GM23338 (cell line): Measurements from ENCODE around the gene ISG20. TPM values are rescaled to one million over a fixed set of nuclear protein-coding genes. Genes with fewer than 3 reads are reported as not detected.

Experiments
- ATAC-seq: fragments of 200-7000 bp; cut with Tn5 transposase; 3 replicates; pipeline ENCODE4 v1.9.1; 2020
- DNase-seq: peaks from one replicate; pipeline ENCODE4 v3.0.0-alpha.2; 2015; ENCODE audit warnings: low spot score
- H2AFZ ChIP-seq: fragments of 200-600 bp; sonication (generic); 2 replicates; pipeline ENCODE4 v1.8.0; 2016; ENCODE audit warnings: antibody characterized with exemption, mild to moderate bottlenecking, moderate library complexity
- H3F3A ChIP-seq: fragments of 200-600 bp; sonication (generic); replicated peaks from 2 replicates; pipeline ENCODE4 v1.8.0; 2017; ENCODE audit warnings: antibody characterized with exemption, mixed run types, low read depth
- H3K27ac ChIP-seq: fragments of 200-600 bp; sonication (generic); 2 replicates; pipeline ENCODE4 v1.6.1; 2016; ENCODE audit warnings: low read depth
- H3K27me3 ChIP-seq: fragments of 200-600 bp; sonication (generic); 2 replicates; pipeline ENCODE4 v1.8.0; 2016; ENCODE audit warnings: mild to moderate bottlenecking, mixed run types, moderate library complexity; ENCODE audit not compliant: insufficient read depth
- H3K36me3 ChIP-seq: fragments of 200-600 bp; sonication (generic); 2 replicates; pipeline ENCODE4 v1.8.0; 2016; ENCODE audit warnings: mild to moderate bottlenecking; ENCODE audit not compliant: insufficient read depth
- H3K4me1 ChIP-seq: fragments of 200-600 bp; sonication (generic); 2 replicates; pipeline ENCODE4 v1.8.0; 2016; ENCODE audit warnings: mild to moderate bottlenecking, moderate library complexity; ENCODE audit not compliant: insufficient read depth
- H3K4me2 ChIP-seq: fragments of 200-600 bp; sonication (generic); 2 replicates; pipeline ENCODE4 v1.7.1; 2017; ENCODE audit warnings: mixed run types
- H3K4me3 ChIP-seq: fragments of 200-600 bp; sonication (generic); 2 replicates; pipeline ENCODE4 v1.6.1; 2016; ENCODE audit warnings: mixed run types
- H3K79me2 ChIP-seq: fragments of 200-600 bp; sonication (generic); replicated peaks from 2 replicates; pipeline ENCODE4 v1.8.0; 2017; ENCODE audit warnings: mild to moderate bottlenecking; ENCODE audit not compliant: insufficient read depth
- H3K9me2 ChIP-seq: fragments of 200-600 bp; sonication (generic); 2 replicates; pipeline ENCODE4 v1.8.0; 2017; ENCODE audit not compliant: insufficient read depth
- H4K20me1 ChIP-seq: fragments of 200-600 bp; sonication (generic); replicated peaks from 2 replicates; pipeline ENCODE4 v1.8.0; 2017; ENCODE audit warnings: mild to moderate bottlenecking; ENCODE audit not compliant: insufficient read depth
- H3K27ac Mint-ChIP-seq: 2 replicates; pipeline ENCODE4 v1.8.0; 2020; ENCODE audit warnings: inconsistent platforms, mild to moderate bottlenecking, moderate library complexity, mixed read lengths
- H3K27me3 Mint-ChIP-seq: 3 replicates; pipeline ENCODE4 v1.8.0; 2022; ENCODE audit warnings: low read depth, mild to moderate bottlenecking, moderate library complexity, mixed read lengths, inconsistent platforms; ENCODE audit not compliant: insufficient read depth, poor library complexity
- H3K36me3 Mint-ChIP-seq: 3 replicates; pipeline ENCODE4 v1.8.0; 2021; ENCODE audit warnings: low read depth, mild to moderate bottlenecking, inconsistent platforms, moderate library complexity, mixed read lengths
- H3K4me1 Mint-ChIP-seq: 3 replicates; pipeline ENCODE4 v1.8.0; 2020; ENCODE audit warnings: mild to moderate bottlenecking, inconsistent platforms, mixed read lengths
- H3K4me3 Mint-ChIP-seq: 3 replicates; pipeline ENCODE4 v1.8.0; 2021; ENCODE audit warnings: moderate library complexity, mild to moderate bottlenecking, inconsistent platforms, mixed read lengths
- H3K9me3 Mint-ChIP-seq: 3 replicates; pipeline ENCODE4 v1.8.0; 2020; ENCODE audit warnings: moderate library complexity, mild to moderate bottlenecking, inconsistent platforms, mixed read lengths
- CREB1 ChIP-seq: fragments of 250-450 bp; sonication (Bioruptor Pico); IDR thresholded peaks from 2 replicates; pipeline ENCODE4 v1.5.0; 2020; ENCODE audit warnings: low read depth, mild to moderate bottlenecking, moderate library complexity
- EZH2 ChIP-seq: fragments of 200-600 bp; sonication (generic); IDR thresholded peaks from one replicate; pipeline ENCODE4 v1.8.0; 2017; ENCODE audit warnings: antibody characterized with exemption, mild to moderate bottlenecking, low read depth; ENCODE audit not compliant: unreplicated experiment
- NANOG ChIP-seq: IDR thresholded peaks from 2 replicates; pipeline ENCODE4 v1.6.1; 2016; ENCODE audit warnings: antibody characterized with exemption, borderline replicate concordance
- POLR2AphosphoS5 ChIP-seq: IDR thresholded peaks from 2 replicates; pipeline ENCODE4 v1.6.1; 2016; ENCODE audit warnings: antibody characterized with exemption, low read depth
- STAT1 ChIP-seq: IDR thresholded peaks from one replicate; pipeline ENCODE4 v1.6.1; 2016; ENCODE audit warnings: antibody characterized with exemption; ENCODE audit not compliant: unreplicated experiment
- ZNF114 ChIP-seq: fragments of 250-450 bp; sonication (Bioruptor Pico); IDR thresholded peaks from 2 replicates; pipeline ENCODE4 v1.5.0; 2020; ENCODE audit warnings: mild to moderate bottlenecking, moderate library complexity
- ZNF331 ChIP-seq: fragments of 250-450 bp; sonication (Bioruptor Pico); IDR thresholded peaks from 2 replicates; pipeline ENCODE4 v1.5.0; 2020; ENCODE audit warnings: low read depth, mild to moderate bottlenecking, moderate library complexity
- polyA plus RNA-seq: library from polyadenylated mRNA; unstranded; fragments of >200 nt; fragmentation: Nextera tagmentation; extraction: Ambion mirVana; gene quantifications from 2 replicates; pipeline ENCODE4 v1.2.1, GENCODE V29; 2016
- total RNA-seq: library from RNA; depleted of rRNA; stranded (reverse); fragments of >200 nt; shearing (Covaris generic); gene quantifications from 2 replicates; pipeline ENCODE4 v1.2.3, GENCODE V29; 2014
- TF ChIP-seq, protein P1 (sequence below), 2 experiments: fragments of 200-600 bp in 1 of 2; sonication (generic) in 1 of 2; conservative IDR thresholded peaks; 2 replicates each; pipeline versions ENCODE4 v1.5.1 to v1.6.1; 2016 to 2017; ENCODE audit warnings: antibody characterized with exemption in 2 of 2, low read depth in 2 of 2, mild to moderate bottlenecking in 2 of 2, moderate library complexity in 1 of 2
- TF ChIP-seq, protein P2 (sequence below): fragments of 250-450 bp; sonication (Bioruptor Pico); IDR thresholded peaks from 2 replicates; pipeline ENCODE4 v1.5.0; 2020; ENCODE audit warnings: mild to moderate bottlenecking, moderate library complexity
- TF ChIP-seq, protein P3 (sequence below): IDR thresholded peaks from 2 replicates; pipeline ENCODE4 v1.6.1; 2016; ENCODE audit warnings: antibody characterized with exemption

Gene ISG20
- total and polyA plus RNA-seq, 2 experiments from 2014 or later: 3.2 to 3.7 TPM

DNA sequence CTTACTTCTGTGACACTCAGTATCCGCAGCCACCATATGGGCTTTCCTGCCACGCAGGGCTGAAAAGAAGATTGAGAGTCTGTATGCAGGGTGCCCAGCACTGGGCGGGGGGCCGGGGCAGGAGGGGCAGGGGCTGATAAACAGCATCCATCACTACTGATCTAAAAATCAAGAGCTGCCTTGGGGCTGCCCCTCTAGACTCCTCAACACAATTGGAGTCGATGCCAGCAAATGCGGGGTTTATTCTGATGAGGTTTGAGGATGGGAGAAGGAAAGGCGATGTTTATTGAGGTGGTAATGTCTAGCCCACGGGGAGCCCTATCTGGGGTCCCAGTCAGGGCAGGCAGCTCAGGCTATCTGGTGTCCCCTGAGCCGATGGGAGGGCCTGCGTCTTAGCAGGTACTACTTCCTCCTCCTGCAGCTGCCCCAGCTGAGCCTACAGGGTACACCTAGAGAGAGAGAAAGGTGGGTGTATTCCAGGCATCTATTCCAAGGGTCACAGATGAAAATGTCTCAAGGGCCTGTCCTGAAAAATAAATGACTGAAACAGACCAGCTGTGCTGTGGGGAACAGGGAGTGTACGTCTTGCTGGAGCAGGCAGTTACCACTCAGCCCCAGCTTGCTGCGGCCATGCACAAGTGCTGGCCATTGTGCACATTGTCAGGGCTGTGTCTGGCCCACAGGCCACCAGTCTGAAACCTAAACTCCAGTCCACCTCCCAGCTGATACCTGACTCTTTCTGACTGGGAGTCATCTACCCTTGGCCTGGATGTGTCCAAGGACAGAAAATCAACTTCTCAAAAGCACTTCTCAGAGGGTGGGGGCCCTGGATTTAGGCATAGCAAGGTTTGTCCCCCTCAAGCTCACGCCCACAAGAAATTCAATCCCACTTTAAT, 19.5 kb downstream of the ISG20 start (continued):
- TF ChIP-seq, protein P1, sequence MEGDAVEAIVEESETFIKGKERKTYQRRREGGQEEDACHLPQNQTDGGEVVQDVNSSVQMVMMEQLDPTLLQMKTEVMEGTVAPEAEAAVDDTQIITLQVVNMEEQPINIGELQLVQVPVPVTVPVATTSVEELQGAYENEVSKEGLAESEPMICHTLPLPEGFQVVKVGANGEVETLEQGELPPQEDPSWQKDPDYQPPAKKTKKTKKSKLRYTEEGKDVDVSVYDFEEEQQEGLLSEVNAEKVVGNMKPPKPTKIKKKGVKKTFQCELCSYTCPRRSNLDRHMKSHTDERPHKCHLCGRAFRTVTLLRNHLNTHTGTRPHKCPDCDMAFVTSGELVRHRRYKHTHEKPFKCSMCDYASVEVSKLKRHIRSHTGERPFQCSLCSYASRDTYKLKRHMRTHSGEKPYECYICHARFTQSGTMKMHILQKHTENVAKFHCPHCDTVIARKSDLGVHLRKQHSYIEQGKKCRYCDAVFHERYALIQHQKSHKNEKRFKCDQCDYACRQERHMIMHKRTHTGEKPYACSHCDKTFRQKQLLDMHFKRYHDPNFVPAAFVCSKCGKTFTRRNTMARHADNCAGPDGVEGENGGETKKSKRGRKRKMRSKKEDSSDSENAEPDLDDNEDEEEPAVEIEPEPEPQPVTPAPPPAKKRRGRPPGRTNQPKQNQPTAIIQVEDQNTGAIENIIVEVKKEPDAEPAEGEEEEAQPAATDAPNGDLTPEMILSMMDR (conservative IDR thresholded peaks at IDR 0.05; ENCODE audit: low read depth in 2 of 2): no peak
- TF ChIP-seq ZNF114 (CRISPR knock-in tag) (no peak), NANOG (no peak), POLR2AphosphoS5 (no peak), STAT1 (no peak)

DNA sequence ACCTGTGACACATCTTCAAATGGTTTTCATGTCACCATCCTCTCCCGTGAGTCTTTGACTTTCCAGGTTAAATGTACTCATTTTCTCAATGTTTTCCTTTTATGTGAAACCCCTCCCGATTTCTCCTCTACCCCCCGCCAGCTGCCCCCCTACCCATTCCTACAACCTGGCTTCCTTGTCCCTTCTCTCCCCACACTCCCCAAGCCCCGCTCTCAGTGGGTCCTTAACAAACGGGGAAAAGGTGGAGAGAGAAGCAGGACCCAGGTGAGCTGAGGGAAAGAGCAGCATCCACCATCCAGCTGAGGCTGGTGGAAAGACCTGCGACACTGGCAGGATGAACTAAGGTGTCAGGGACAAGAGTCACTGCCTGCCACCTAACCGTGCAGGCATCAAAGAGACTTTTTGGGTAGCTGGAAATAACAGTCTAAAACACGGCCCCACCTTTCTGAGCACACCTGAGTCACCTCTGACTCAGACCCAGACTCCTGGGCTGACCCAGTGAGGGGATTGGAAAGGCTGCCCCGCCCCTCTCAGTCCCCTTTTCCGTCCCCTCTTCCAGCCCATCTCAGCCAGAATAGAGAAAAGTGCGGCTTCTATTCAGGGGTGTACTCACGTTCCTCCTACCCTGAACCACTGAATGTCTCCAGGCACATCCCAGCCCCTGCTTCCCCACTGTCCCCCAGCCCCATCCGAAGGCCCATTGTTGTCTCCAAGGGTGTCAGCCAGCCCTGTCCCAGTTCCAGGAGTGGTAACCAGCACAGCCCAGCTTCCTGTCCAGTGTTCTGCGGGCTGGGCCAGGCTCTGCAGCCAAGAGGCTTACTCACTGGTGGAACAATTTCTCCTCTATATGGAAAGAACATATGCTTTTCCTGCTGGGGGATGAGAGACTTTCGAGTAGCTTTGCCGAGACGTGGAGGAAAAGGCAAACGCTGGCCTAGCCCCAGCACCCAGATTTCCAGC, 20.4 kb downstream of the ISG20 start:
- Histone ChIP-seq H3K36me3 (no peaks in the 10 kb centered on the region), H4K20me1 (no peaks in the 10 kb centered on the region), H3K79me2 (no peaks in the 10 kb centered on the region), H3K27ac (no peak overlapping the region), H3K4me2 (no peak overlapping the region), H3K4me3 (no peak overlapping the region), H3K9me2 (no peaks in the 10 kb centered on the region), H3K27me3 (no peaks in the 10 kb centered on the region), H3K4me1 (no peaks in the 10 kb centered on the region), H2AFZ (no peak overlapping the region), H3F3A (no peaks in the 10 kb centered on the region)
- Mint-ChIP-seq H3K27ac (no peak overlapping the region), H3K27me3 (peaks cover 9% of the 10 kb centered on the region), H3K4me3 (no peak overlapping the region), H3K36me3 (no peaks in the 10 kb centered on the region), H3K9me3 (no peaks in the 10 kb centered on the region), H3K4me1 (peaks cover 10% of the 10 kb centered on the region)
- ATAC-seq (no peak), DNase-seq (no peak)
- no peak for TF ChIP-seq EZH2
- TF ChIP-seq, protein P2, sequence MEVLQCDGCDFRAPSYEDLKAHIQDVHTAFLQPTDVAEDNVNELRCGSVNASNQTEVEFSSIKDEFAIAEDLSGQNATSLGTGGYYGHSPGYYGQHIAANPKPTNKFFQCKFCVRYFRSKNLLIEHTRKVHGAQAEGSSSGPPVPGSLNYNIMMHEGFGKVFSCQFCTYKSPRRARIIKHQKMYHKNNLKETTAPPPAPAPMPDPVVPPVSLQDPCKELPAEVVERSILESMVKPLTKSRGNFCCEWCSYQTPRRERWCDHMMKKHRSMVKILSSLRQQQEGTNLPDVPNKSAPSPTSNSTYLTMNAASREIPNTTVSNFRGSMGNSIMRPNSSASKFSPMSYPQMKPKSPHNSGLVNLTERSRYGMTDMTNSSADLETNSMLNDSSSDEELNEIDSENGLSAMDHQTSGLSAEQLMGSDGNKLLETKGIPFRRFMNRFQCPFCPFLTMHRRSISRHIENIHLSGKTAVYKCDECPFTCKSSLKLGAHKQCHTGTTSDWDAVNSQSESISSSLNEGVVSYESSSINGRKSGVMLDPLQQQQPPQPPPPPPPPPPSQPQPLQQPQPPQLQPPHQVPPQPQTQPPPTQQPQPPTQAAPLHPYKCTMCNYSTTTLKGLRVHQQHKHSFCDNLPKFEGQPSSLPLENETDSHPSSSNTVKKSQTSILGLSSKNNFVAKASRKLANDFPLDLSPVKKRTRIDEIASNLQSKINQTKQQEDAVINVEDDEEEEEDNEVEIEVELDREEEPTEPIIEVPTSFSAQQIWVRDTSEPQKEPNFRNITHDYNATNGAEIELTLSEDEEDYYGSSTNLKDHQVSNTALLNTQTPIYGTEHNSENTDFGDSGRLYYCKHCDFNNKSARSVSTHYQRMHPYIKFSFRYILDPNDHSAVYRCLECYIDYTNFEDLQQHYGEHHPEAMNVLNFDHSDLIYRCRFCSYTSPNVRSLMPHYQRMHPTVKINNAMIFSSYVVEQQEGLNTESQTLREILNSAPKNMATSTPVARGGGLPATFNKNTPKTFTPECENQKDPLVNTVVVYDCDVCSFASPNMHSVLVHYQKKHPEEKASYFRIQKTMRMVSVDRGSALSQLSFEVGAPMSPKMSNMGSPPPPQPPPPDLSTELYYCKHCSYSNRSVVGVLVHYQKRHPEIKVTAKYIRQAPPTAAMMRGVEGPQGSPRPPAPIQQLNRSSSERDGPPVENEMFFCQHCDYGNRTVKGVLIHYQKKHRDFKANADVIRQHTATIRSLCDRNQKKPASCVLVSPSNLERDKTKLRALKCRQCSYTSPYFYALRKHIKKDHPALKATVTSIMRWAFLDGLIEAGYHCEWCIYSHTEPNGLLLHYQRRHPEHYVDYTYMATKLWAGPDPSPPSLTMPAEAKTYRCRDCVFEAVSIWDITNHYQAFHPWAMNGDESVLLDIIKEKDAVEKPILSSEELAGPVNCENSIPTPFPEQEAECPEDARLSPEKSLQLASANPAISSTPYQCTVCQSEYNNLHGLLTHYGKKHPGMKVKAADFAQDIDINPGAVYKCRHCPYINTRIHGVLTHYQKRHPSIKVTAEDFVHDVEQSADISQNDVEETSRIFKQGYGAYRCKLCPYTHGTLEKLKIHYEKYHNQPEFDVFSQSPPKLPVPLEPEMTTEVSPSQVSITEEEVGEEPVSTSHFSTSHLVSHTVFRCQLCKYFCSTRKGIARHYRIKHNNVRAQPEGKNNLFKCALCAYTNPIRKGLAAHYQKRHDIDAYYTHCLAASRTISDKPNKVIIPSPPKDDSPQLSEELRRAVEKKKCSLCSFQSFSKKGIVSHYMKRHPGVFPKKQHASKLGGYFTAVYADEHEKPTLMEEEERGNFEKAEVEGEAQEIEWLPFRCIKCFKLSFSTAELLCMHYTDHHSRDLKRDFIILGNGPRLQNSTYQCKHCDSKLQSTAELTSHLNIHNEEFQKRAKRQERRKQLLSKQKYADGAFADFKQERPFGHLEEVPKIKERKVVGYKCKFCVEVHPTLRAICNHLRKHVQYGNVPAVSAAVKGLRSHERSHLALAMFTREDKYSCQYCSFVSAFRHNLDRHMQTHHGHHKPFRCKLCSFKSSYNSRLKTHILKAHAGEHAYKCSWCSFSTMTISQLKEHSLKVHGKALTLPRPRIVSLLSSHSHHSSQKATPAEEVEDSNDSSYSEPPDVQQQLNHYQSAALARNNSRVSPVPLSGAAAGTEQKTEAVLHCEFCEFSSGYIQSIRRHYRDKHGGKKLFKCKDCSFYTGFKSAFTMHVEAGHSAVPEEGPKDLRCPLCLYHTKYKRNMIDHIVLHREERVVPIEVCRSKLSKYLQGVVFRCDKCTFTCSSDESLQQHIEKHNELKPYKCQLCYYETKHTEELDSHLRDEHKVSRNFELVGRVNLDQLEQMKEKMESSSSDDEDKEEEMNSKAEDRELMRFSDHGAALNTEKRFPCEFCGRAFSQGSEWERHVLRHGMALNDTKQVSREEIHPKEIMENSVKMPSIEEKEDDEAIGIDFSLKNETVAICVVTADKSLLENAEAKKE (CRISPR knock-in tag): no peak
- TF ChIP-seq STAT1: no peak
- TF ChIP-seq, protein P1 (conservative IDR thresholded peaks at IDR 0.05; ENCODE audit: low read depth in 2 of 2): no peak
- no peak for TF ChIP-seq CREB1 (CRISPR knock-in tag)
- TF ChIP-seq ZNF331 (CRISPR knock-in tag): no peak
- TF ChIP-seq, protein P3, sequence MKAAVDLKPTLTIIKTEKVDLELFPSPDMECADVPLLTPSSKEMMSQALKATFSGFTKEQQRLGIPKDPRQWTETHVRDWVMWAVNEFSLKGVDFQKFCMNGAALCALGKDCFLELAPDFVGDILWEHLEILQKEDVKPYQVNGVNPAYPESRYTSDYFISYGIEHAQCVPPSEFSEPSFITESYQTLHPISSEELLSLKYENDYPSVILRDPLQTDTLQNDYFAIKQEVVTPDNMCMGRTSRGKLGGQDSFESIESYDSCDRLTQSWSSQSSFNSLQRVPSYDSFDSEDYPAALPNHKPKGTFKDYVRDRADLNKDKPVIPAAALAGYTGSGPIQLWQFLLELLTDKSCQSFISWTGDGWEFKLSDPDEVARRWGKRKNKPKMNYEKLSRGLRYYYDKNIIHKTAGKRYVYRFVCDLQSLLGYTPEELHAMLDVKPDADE: no peak
- no peak for TF ChIP-seq NANOG
- TF ChIP-seq ZNF114 (CRISPR knock-in tag): no peak
